Adipocyte (in vitro differentiated cells): ENCODE data around the gene SYNGR4.
"Not testable (repeated sequence)": the region's sequence is repeated elsewhere in the genome, so short reads cannot be mapped to it uniquely, and the experiment has no call there.

Source experiments
- DNase-seq: peaks from one replicate; pipeline ENCODE4 v3.0.0-alpha.2; 2015; ENCODE audit warnings: low read depth
- H3K27me3 ChIP-seq: replicated peaks from 2 replicates; pipeline ENCODE4 v1.7.0; 2013; ENCODE audit warnings: mild to moderate bottlenecking, low read length, moderate library complexity; ENCODE audit not compliant: control insufficient read depth, insufficient read depth
- H3K36me3 ChIP-seq: 2 replicates; pipeline ENCODE4 v1.7.0; 2013; ENCODE audit warnings: low read length, mild to moderate bottlenecking, moderate library complexity; ENCODE audit not compliant: control insufficient read depth, insufficient read depth, severe bottlenecking
- H3K4me1 ChIP-seq: 2 replicates; pipeline ENCODE4 v1.7.0; 2013; ENCODE audit warnings: mild to moderate bottlenecking, low read length, moderate library complexity; ENCODE audit not compliant: control insufficient read depth, insufficient read depth
- H3K4me3 ChIP-seq: 2 replicates; pipeline ENCODE4 v1.7.0; 2013; ENCODE audit warnings: mild to moderate bottlenecking, low read length, moderate library complexity
- H3K9ac ChIP-seq: 2 replicates; pipeline ENCODE4 v1.7.0; 2013; ENCODE audit warnings: mild to moderate bottlenecking, low read length, moderate library complexity
- H3K9me3 ChIP-seq: 2 replicates; pipeline ENCODE4 v1.7.0; 2013; ENCODE audit warnings: mild to moderate bottlenecking, low read length, moderate library complexity; ENCODE audit not compliant: control insufficient read depth

SYNGR4 gene

GRCh38 chr19:48363810-48364597 is at the start of gene SYNGR4, which contains the start of gene TMEM143:
TSS of gene SYNGR4 (plus strand) at chr19:48364367. CDS start at chr19:48365843, 1,476 bp downstream.
TSS of gene TMEM143 (minus strand) at chr19:48363940. CDS start at chr19:48363920, 20 bp downstream.
- peak within 1 kb of the TSS; percentile 99 for H3K9ac ChIP-seq
- no peaks in the 10 kb centered on the region for H3K9me3 ChIP-seq
- peaks cover 4% of the 10 kb centered on the region for H3K4me1 ChIP-seq
- no peaks in the 10 kb centered on the region for H3K27me3 ChIP-seq
- DNase-seq: peak; percentile 100
- H3K36me3 ChIP-seq: peaks cover 3% of the 10 kb centered on the region
- peak within 1 kb of the TSS; percentile 97 for H3K4me3 ChIP-seq

GRCh38 chr19:48315712-48316111 is 48.5 kb upstream of the SYNGR4 start:
- no peak overlapping the region for H3K4me3 ChIP-seq
- H3K9ac ChIP-seq: no peak overlapping the region
- no peaks in the 10 kb centered on the region for H3K36me3 ChIP-seq
- H3K9me3 ChIP-seq: no peaks in the 10 kb centered on the region
- peaks cover 4% of the 10 kb centered on the region for H3K27me3 ChIP-seq
- no peak for DNase-seq
- H3K4me1 ChIP-seq: peaks cover 7% of the 10 kb centered on the region

- H3K4me1 ChIP-seq: peaks cover 17% of the 10 kb centered on the region
- H3K36me3 ChIP-seq, H3K27me3 ChIP-seq, DNase-seq, H3K9ac ChIP-seq, H3K4me3 ChIP-seq, H3K9me3 ChIP-seq: not testable (repeated sequence)
Measured at GRCh38 chr19:48317708-48317960, 46.5 kb upstream of the SYNGR4 start.

- no peak overlapping the region for H3K9ac ChIP-seq
- H3K4me1 ChIP-seq: peaks cover 20% of the 10 kb centered on the region
- DNase-seq: no peak
- H3K36me3 ChIP-seq: no peaks in the 10 kb centered on the region
- no peak overlapping the region for H3K4me3 ChIP-seq
- H3K9me3 ChIP-seq: no peaks in the 10 kb centered on the region
- H3K27me3 ChIP-seq: no peaks in the 10 kb centered on the region
Measured at GRCh38 chr19:48318286-48318987, 45.7 kb upstream of the SYNGR4 start.

- Histone ChIP-seq H3K36me3 (no peaks in the 10 kb centered on the region), H3K9ac (no peak overlapping the region), H3K4me3 (no peak overlapping the region), H3K4me1 (peaks cover 20% of the 10 kb centered on the region), H3K27me3 (no peaks in the 10 kb centered on the region), H3K9me3 (no peaks in the 10 kb centered on the region)
- peak; percentile 94 for DNase-seq
Measured at GRCh38 chr19:48319647-48320541, 44.3 kb upstream of the SYNGR4 start.

- peak overlapping the region; percentile 81 for H3K4me3 ChIP-seq
- H3K36me3 ChIP-seq: no peaks in the 10 kb centered on the region
- DNase-seq: peak; percentile 92
- H3K27me3 ChIP-seq: no peaks in the 10 kb centered on the region
- H3K9ac ChIP-seq: peak overlapping the region; percentile 91
- peaks cover 23% of the 10 kb centered on the region for H3K4me1 ChIP-seq
- no peaks in the 10 kb centered on the region for H3K9me3 ChIP-seq
Measured at GRCh38 chr19:48321372-48321621, 42.9 kb upstream of the SYNGR4 start.

GRCh38 chr19:48321622-48322591 is 42.3 kb upstream of the SYNGR4 start:
- peak overlapping the region; percentile 91 for H3K9ac ChIP-seq
- H3K36me3 ChIP-seq: no peaks in the 10 kb centered on the region
- H3K4me3 ChIP-seq: peak overlapping the region; percentile 81
- no peaks in the 10 kb centered on the region for H3K9me3 ChIP-seq
- no peaks in the 10 kb centered on the region for H3K27me3 ChIP-seq
- DNase-seq: peak; percentile 100
- H3K4me1 ChIP-seq: peaks cover 23% of the 10 kb centered on the region

GRCh38 chr19:48325265-48325910 is 38.8 kb upstream of the SYNGR4 start, which contains the start of gene EMP3:
TSS of gene EMP3 (plus strand) at chr19:48325552. CDS start at chr19:48326845, 1,293 bp downstream.
- H3K9me3 ChIP-seq: no peaks in the 10 kb centered on the region
- peak; percentile 98 for DNase-seq
- peak within 1 kb of the TSS; percentile 85 for H3K4me3 ChIP-seq
- H3K27me3 ChIP-seq: no peaks in the 10 kb centered on the region
- peaks cover 32% of the 10 kb centered on the region for H3K4me1 ChIP-seq
- peaks cover 18% of the 10 kb centered on the region for H3K36me3 ChIP-seq
- H3K9ac ChIP-seq: peak within 1 kb of the TSS; percentile 93

- DNase-seq: peak; percentile 63
- H3K9me3 ChIP-seq: no peaks in the 10 kb centered on the region
- no peak overlapping the region for H3K4me3 ChIP-seq
- H3K36me3 ChIP-seq: peaks cover 33% of the 10 kb centered on the region
- no peaks in the 10 kb centered on the region for H3K27me3 ChIP-seq
- peaks cover 30% of the 10 kb centered on the region for H3K4me1 ChIP-seq
- H3K9ac ChIP-seq: no peak overlapping the region
Measured at GRCh38 chr19:48329167-48329891, 34.8 kb upstream of the SYNGR4 start.
